SK-N-SH (cell line): ENCODE data around the gene ORMDL2. TPM values are rescaled to one million over a fixed set of nuclear protein-coding genes. Genes with fewer than 3 reads are reported as not detected.
A peak's percentile ranks its signal among the peaks of the same experiment; 100 is the strongest.

Source experiments
- CTCF ChIA-PET: fragments of 300-600, 350-600 bp; formaldehyde crosslinking; extraction: SDS; loops from one replicate; lab custom pipeline; 2021; lab: Yijun Ruan, JAX
- POLR2A ChIA-PET: fragments of 350-600 bp; sonication (Branson Sonifier 250); formaldehyde crosslinking; extraction: SDS; loops from one replicate; lab custom pipeline; 2020; ENCODE audit warnings: antibody characterized with exemption, inconsistent platforms; lab: Yijun Ruan, JAX
- DNase-seq: peaks from one replicate; pipeline ENCODE4 v3.0.0; 2012
- H2AFZ ChIP-seq: fragments of 200-600 bp; sonication (generic); 2 replicates; pipeline ENCODE4 v1.8.1; 2016; ENCODE audit warnings: antibody characterized with exemption, mild to moderate bottlenecking, low read depth
- H3F3A ChIP-seq: fragments of 200-600 bp; sonication (generic); replicated peaks from 2 replicates; pipeline ENCODE3; 2016; ENCODE audit warnings: antibody characterized with exemption, mild to moderate bottlenecking; ENCODE audit not compliant: insufficient read depth
- H3K27ac ChIP-seq, 2 experiments: fragments of 200-500 bp in 1 of 2; fragments of 200-600 bp in 1 of 2; sonication (Bioruptor generic) in 1 of 2; sonication (generic), shearing (Covaris generic) in 1 of 2; 2 replicates each; pipeline versions ENCODE4 v1.5.1 to v1.6.1; 2014 to 2016; ENCODE audit warnings: low read depth in 2 of 2, inconsistent platforms in 1 of 2, low read length in 1 of 2, mild to moderate bottlenecking in 1 of 2, mixed read lengths in 1 of 2
- H3K27me3 ChIP-seq: fragments of 200-600 bp; sonication (generic), shearing (Covaris generic); 2 replicates; pipeline ENCODE4 v1.6.1; 2016; ENCODE audit warnings: mixed run types; ENCODE audit not compliant: insufficient read depth
- H3K36me3 ChIP-seq, 2 experiments: fragments of 200-500 bp in 1 of 2; fragments of 200-600 bp in 1 of 2; sonication (Bioruptor generic) in 1 of 2; sonication (generic) in 1 of 2; replicated peaks in 1 of 2; 2 replicates each; pipeline versions ENCODE3 to v1.5.1; 2014 to 2016; ENCODE audit warnings: low read length in 1 of 2, mild to moderate bottlenecking in 1 of 2; ENCODE audit not compliant: insufficient read depth in 2 of 2, control insufficient read depth in 1 of 2
- H3K4me1 ChIP-seq, 2 experiments: fragments of 200-500 bp in 1 of 2; fragments of 200-600 bp in 1 of 2; sonication (Bioruptor generic) in 1 of 2; sonication (generic), shearing (Covaris generic) in 1 of 2; 2 replicates each; pipeline versions ENCODE4 v1.5.1 to v1.6.1; 2014 to 2016; ENCODE audit warnings: low read depth in 1 of 2, low read length in 1 of 2, mixed run types in 1 of 2; ENCODE audit not compliant: insufficient read depth in 2 of 2, control insufficient read depth in 1 of 2
- H3K4me2 ChIP-seq: fragments of 200-600 bp; sonication (generic), shearing (Covaris generic); 2 replicates; pipeline ENCODE4 v1.6.1; 2017; ENCODE audit warnings: mixed run types
- H3K4me3 ChIP-seq, 2 experiments: fragments of 200-500 bp in 1 of 2; fragments of 200-600 bp in 1 of 2; sonication (Bioruptor generic) in 1 of 2; sonication (generic), shearing (Covaris generic) in 1 of 2; 2 replicates each; pipeline versions ENCODE4 v1.5.1 to v1.8.1; 2014 to 2016; ENCODE audit warnings: low read depth in 2 of 2, inconsistent platforms in 1 of 2, low read length in 1 of 2, mild to moderate bottlenecking in 1 of 2, mixed read lengths in 1 of 2, moderate library complexity in 1 of 2
- H3K79me2 ChIP-seq: fragments of 200-600 bp; sonication (generic); 2 replicates; pipeline ENCODE4 v1.8.1; 2017; ENCODE audit warnings: mild to moderate bottlenecking; ENCODE audit not compliant: insufficient read depth
- H3K9ac ChIP-seq: fragments of 200-600 bp; sonication (generic); 2 replicates; pipeline ENCODE4 v1.6.1; 2017; ENCODE audit warnings: mixed run types
- H3K9me2 ChIP-seq: fragments of 200-600 bp; sonication (generic); 2 replicates; pipeline ENCODE4 v1.6.1; 2017; ENCODE audit warnings: mixed run types
- H3K9me3 ChIP-seq: fragments of 200-600 bp; sonication (generic); 2 replicates; pipeline ENCODE4 v1.6.1; 2017; ENCODE audit warnings: mixed run types, mild to moderate bottlenecking, moderate library complexity
- H4K20me1 ChIP-seq: fragments of 200-600 bp; sonication (generic); 2 replicates; pipeline ENCODE4 v1.6.1; 2017; ENCODE audit warnings: mild to moderate bottlenecking, mixed run types; ENCODE audit not compliant: insufficient read depth
- EZH2phosphoT487 ChIP-seq: fragments of 200-600 bp; sonication (generic); IDR thresholded peaks from 2 replicates; pipeline ENCODE4 v1.6.1; 2017; ENCODE audit warnings: low read depth, mixed run types, mild to moderate bottlenecking, antibody characterized with exemption, moderate library complexity, borderline replicate concordance
- FOXJ3 ChIP-seq: sonication (generic); formaldehyde crosslinking; IDR thresholded peaks from 2 replicates; pipeline ENCODE4 v1.5.1; 2020; ENCODE audit warnings: mild to moderate bottlenecking, missing genetic modification reagents
- GABPA ChIP-seq: IDR thresholded peaks from 2 replicates; pipeline ENCODE4 v1.4.0; 2012; ENCODE audit warnings: low read depth, mild to moderate bottlenecking
- MEF2A ChIP-seq: IDR thresholded peaks from 2 replicates; pipeline ENCODE4 v1.4.0; 2012; ENCODE audit warnings: low read depth, borderline replicate concordance
- NFIC ChIP-seq: IDR thresholded peaks from 2 replicates; pipeline ENCODE4 v1.4.0; 2012; ENCODE audit warnings: borderline replicate concordance
- NRF1 ChIP-seq: IDR thresholded peaks from 2 replicates; pipeline ENCODE4 v1.6.1; 2012; ENCODE audit warnings: low read depth, mild to moderate bottlenecking, low read length
- RAD21 ChIP-seq: IDR thresholded peaks from 2 replicates; pipeline ENCODE4 v1.6.1; 2012; ENCODE audit warnings: mild to moderate bottlenecking, low read length
- REST ChIP-seq: IDR thresholded peaks from 2 replicates; pipeline ENCODE4 v1.6.1; 2012; ENCODE audit warnings: mild to moderate bottlenecking, low read depth, low read length, moderate library complexity
- SIN3A ChIP-seq: IDR thresholded peaks from 2 replicates; pipeline ENCODE4 v1.6.1; 2012; ENCODE audit warnings: low read depth, mild to moderate bottlenecking, low read length, moderate library complexity, borderline replicate concordance
- SMC3 ChIP-seq: IDR thresholded peaks from 2 replicates; pipeline ENCODE4 v1.6.1; 2012; ENCODE audit warnings: low read depth, low read length, improper control_type of control experiment
- ZBTB33 ChIP-seq: IDR thresholded peaks from 2 replicates; pipeline ENCODE4 v1.4.0; 2012; ENCODE audit warnings: low read depth, borderline replicate concordance
- WGBS: methylation state at CpG from one replicate; pipeline ENCODE4 v1.1.6; 2017; ENCODE audit warnings: low lambda C conversion rate; 5-methylcytosine and 5-hydroxymethylcytosine counted together
- polyA plus RNA-seq, 3 experiments: library from polyadenylated mRNA; depleted of rRNA; stranded (reverse); fragments of >200 nt; gene quantifications; 2 replicates each; pipeline ENCODE4 v1.2.3, GENCODE V29; 2012

The ORMDL2 gene
- polyA plus RNA-seq, 1 of the 3 experiments (the other 2 are of a cell fraction), result 37.3 TPM

- peaks cover 3 to 14% of the 10 kb centered on the region in 2 experiments for H3K36me3 ChIP-seq
- TF ChIP-seq SIN3A (0 out of 2 replicates have a peak, but pooled peaks have one; percentile 15), REST (no peak), EZH2phosphoT487 (no peak), NRF1 (no peak), NFIC (no peak), MEF2A (no peak), SMC3 (peak; percentile 6; the same call in 1 of the 2 replicates), GABPA (no peak), FOXJ3 (CRISPR knock-in tag) (peak; percentile 22; the same call in 1 of the 2 replicates), RAD21 (peak; percentile 39; the same call in 1 of the 2 replicates), ZBTB33 (no peak)
- no peaks in the 10 kb centered on the region for H3K9me3 ChIP-seq
- peak overlapping the region; percentile 84 for H3K9ac ChIP-seq
- POLR2A ChIA-PET, result interaction anchor here (0.8 to 3.9 kb wide), 20 partner anchors 12 to 288 kb away, joined by 3 to 54 read pairs (median 5); partner anchors contain the start of genes CD63, GDF11, ORMDL2 and PA2G4
- peak overlapping the region; percentile 95 for H3K4me2 ChIP-seq
- peak overlapping the region; percentile 61; the same call in 1 of the 2 replicates for H2AFZ ChIP-seq
- no peaks in the 10 kb centered on the region for H3K27me3 ChIP-seq
- H3K4me3 ChIP-seq, result peak overlapping the region; percentile 89 to 92
- peaks cover 4 to 45% of the 10 kb centered on the region in 2 experiments; a peak in 3 of 4 replicates for H3K4me1 ChIP-seq
- peak overlapping the region; percentile 84 for H3K27ac ChIP-seq
- CTCF ChIA-PET, result interaction anchor here (0.6 to 3.6 kb wide), 13 partner anchors 10 to 1431 kb away, joined by 3 to 36 read pairs (median 5); partner anchors contain the start of genes DGKA, GDF11, ORMDL2 and PYM1
- peak; percentile 79 for DNase-seq
- peaks cover under 1% of the 10 kb centered on the region for H3F3A ChIP-seq
- H3K9me2 ChIP-seq, result no peaks in the 10 kb centered on the region
- WGBS, result 2% methylated on average over 20 of the region's 37 CpGs
- H3K79me2 ChIP-seq, result peaks cover 51% of the 10 kb centered on the region
- no peaks in the 10 kb centered on the region for H4K20me1 ChIP-seq
Observed at GRCh38 chr12:55829967-55830600, 12.2 kb downstream of the ORMDL2 start.
